Upper lobe of left lung (tissue), 6 donors: Measurements from ENCODE around the gene MYZAP. TPM values are rescaled to one million over a fixed set of nuclear protein-coding genes. Genes with fewer than 3 reads are reported as not detected.

ENCODE experiments used
- ATAC-seq, 2 donors: fragments of 200-7000 bp; cut with Tn5 transposase; one replicate each; pipeline ENCODE4 v1.9.1; 2022; ENCODE audit warnings: mild to moderate bottlenecking in 2 of 2, moderate library complexity in 2 of 2; ENCODE audit not compliant: low FRiP score in 2 of 2
- DNase-seq, 2 donors: peaks; one replicate each; pipeline ENCODE4 v3.0.0-alpha.2; 2019 to 2020
- H3K27ac ChIP-seq, 4 donors: fragments of 200-600 bp; sonication (generic); one replicate each; pipeline ENCODE4 v1.5.1; 2016 to 2019
- H3K27me3 ChIP-seq, 4 donors: fragments of 200-600 bp; sonication (generic); one replicate each; pipeline ENCODE4 v1.5.1; 2017 to 2019
- H3K36me3 ChIP-seq, 4 donors: fragments of 200-600 bp; sonication (generic); one replicate each; pipeline ENCODE4 v1.5.1; 2016 to 2019
- H3K4me1 ChIP-seq, 4 donors: fragments of 200-600 bp; sonication (generic); one replicate each; pipeline ENCODE4 v1.5.1; 2018 to 2019
- H3K4me3 ChIP-seq, 4 donors: fragments of 200-600 bp; sonication (generic); one replicate each; pipeline ENCODE4 v1.5.1; 2017 to 2019; ENCODE audit warnings: mild to moderate bottlenecking in 2 of 4, moderate library complexity in 1 of 4
- H3K9me3 ChIP-seq, 4 donors: fragments of 200-600 bp; sonication (generic); one replicate each; pipeline ENCODE4 v1.5.1; 2018 to 2019
- CTCF ChIP-seq, 6 experiments: fragments of 450-650 bp in 4 of 6; fragments of 200-600 bp in 2 of 6; sonication (generic) in 2 of 6; IDR thresholded peaks; one replicate each; pipeline ENCODE4 v1.5.1; 2016 to 2019; ENCODE audit warnings: antibody characterized with exemption in 6 of 6
- EP300 ChIP-seq, 4 donors: sonication (generic); formaldehyde crosslinking; IDR thresholded peaks; one replicate each; pipeline ENCODE4 v1.5.1; 2017; ENCODE audit warnings: antibody characterized with exemption in 4 of 4, control low read depth in 2 of 4
- POLR2A ChIP-seq, 4 donors: fragments of 450-650 bp; IDR thresholded peaks; one replicate each; pipeline ENCODE4 v1.5.1; 2016 to 2017; ENCODE audit warnings: antibody characterized with exemption in 4 of 4, mild to moderate bottlenecking in 2 of 4
- POLR2AphosphoS5 ChIP-seq, 2 donors: sonication (generic); formaldehyde crosslinking; IDR thresholded peaks; one replicate each; pipeline ENCODE4 v1.5.1; 2017; ENCODE audit warnings: antibody characterized with exemption in 2 of 2
- WGBS, 2 donors: methylation state at CpG; one replicate each; pipeline ENCODE4 v1.1.5; 2017 to 2018; 5-methylcytosine and 5-hydroxymethylcytosine counted together
- total RNA-seq, 6 donors: library from RNA; depleted of rRNA in 4 of 6; stranded (reverse); fragments of >200 nt in 4 of 6; gene quantifications; one replicate each; pipeline versions ENCODE4 v1.1.0 to v1.2.1, GENCODE V29; 2016 to 2021
- donor health status: DM: no; HTN: no; CAD: no; lungs with moderate emphysema.
- donor health status: DM: no; HTN: yes; CAD: no; lungs with severe emphysema.

MYZAP gene
- total RNA-seq, 6 donors from 2014 or later, result 22.0 to 54.3 (median 30.4) TPM

- H3K27me3 ChIP-seq, result peaks cover 0 to 8% (median under 1%) of the 10 kb centered on the region in 4 donors
- TF ChIP-seq EP300 (IDR thresholded peaks at IDR 0.05), result no peak
- no peak overlapping the region for H3K4me3 ChIP-seq
- H3K27ac ChIP-seq, result peak overlapping the region; percentile 31 to 91 (median 70)
- WGBS, 2 donors, result 69 to 71% methylated on average over 8 of the region's 8 CpGs
- no peaks in the 10 kb centered on the region for H3K9me3 ChIP-seq
- no peak for ATAC-seq
- peaks cover 24 to 49% (median 29%) of the 10 kb centered on the region in 4 donors for H3K4me1 ChIP-seq
- H3K36me3 ChIP-seq, result no peaks in the 10 kb centered on the region
- no peak for DNase-seq
Measured at GRCh38 chr15:57596301-57596855, 4.7 kb downstream of the MYZAP start.

- no peak overlapping the region for H3K4me3 ChIP-seq
- H3K27ac ChIP-seq, result peak overlapping the region; percentile 31 to 91 (median 70)
- peaks cover 22 to 47% (median 26%) of the 10 kb centered on the region in 4 donors for H3K4me1 ChIP-seq
- TF ChIP-seq POLR2AphosphoS5 (IDR thresholded peaks at IDR 0.05) (no peak), EP300 (IDR thresholded peaks at IDR 0.05) (no peak), POLR2A (IDR thresholded peaks at IDR 0.05) (no peak), CTCF (IDR thresholded peaks at IDR 0.05) (no peak)
- DNase-seq, result no peak
- no peaks in the 10 kb centered on the region for H3K36me3 ChIP-seq
- H3K27me3 ChIP-seq, result peaks cover 0 to 2% (median under 1%) of the 10 kb centered on the region in 4 donors
- no peak for ATAC-seq
- H3K9me3 ChIP-seq, result no peaks in the 10 kb centered on the region
- 43 to 66% methylated on average over 4 of the region's 4 CpGs for WGBS, 2 donors
Measured at GRCh38 chr15:57596978-57597377, 5.3 kb downstream of the MYZAP start.

- WGBS, 2 donors, result 56 to 93% methylated on average over 2 to 3 of the region's 3 CpGs
- no peaks in the 10 kb centered on the region for H3K36me3 ChIP-seq
- peak overlapping the region; percentile 31 to 91 (median 70) for H3K27ac ChIP-seq
- peaks cover 21 to 45% (median 25%) of the 10 kb centered on the region in 4 donors for H3K4me1 ChIP-seq
- DNase-seq (no peak), ATAC-seq (no peak)
- H3K4me3 ChIP-seq, result no peak overlapping the region
- H3K9me3 ChIP-seq, result no peaks in the 10 kb centered on the region
- TF ChIP-seq POLR2AphosphoS5 (IDR thresholded peaks at IDR 0.05) (peak in 1 of 2 donors; percentile 60), CTCF (IDR thresholded peaks at IDR 0.05) (no peak), EP300 (IDR thresholded peaks at IDR 0.05) (peak in 1 of 4 donors; percentile 8), POLR2A (IDR thresholded peaks at IDR 0.05) (no peak)
- H3K27me3 ChIP-seq, result no peaks in the 10 kb centered on the region
Measured at GRCh38 chr15:57597431-57597830, 5.7 kb downstream of the MYZAP start.

- 77 to 82% methylated on average over 5 of the region's 5 CpGs for WGBS, 2 donors
- ATAC-seq (no peak), DNase-seq (no peak)
- Histone ChIP-seq H3K4me3 (peak overlapping the region in 1 of 4 donors; percentile 7), H3K27me3 (no peaks in the 10 kb centered on the region), H3K4me1 (peaks cover 21 to 45% (median 25%) of the 10 kb centered on the region in 4 donors), H3K27ac (peak overlapping the region; percentile 55 to 91 (median 80)), H3K36me3 (no peaks in the 10 kb centered on the region), H3K9me3 (no peaks in the 10 kb centered on the region)
- TF ChIP-seq POLR2A (IDR thresholded peaks at IDR 0.05) (no peak), EP300 (IDR thresholded peaks at IDR 0.05) (no peak), POLR2AphosphoS5 (IDR thresholded peaks at IDR 0.05) (no peak), CTCF (IDR thresholded peaks at IDR 0.05) (no peak)
Measured at GRCh38 chr15:57598346-57598745, 6.6 kb downstream of the MYZAP start.

- Histone ChIP-seq H3K4me3 (no peak overlapping the region), H3K9me3 (no peaks in the 10 kb centered on the region), H3K27me3 (no peaks in the 10 kb centered on the region), H3K4me1 (peaks cover 21 to 44% (median 28%) of the 10 kb centered on the region in 4 donors), H3K27ac (peak overlapping the region in 3 of 4 donors; percentile 63 to 91 (median 84)), H3K36me3 (peaks cover 0 to 4% (median under 1%) of the 10 kb centered on the region in 4 donors)
- ATAC-seq, result no peak
- 80 to 82% methylated on average over 10 of the region's 10 CpGs for WGBS, 2 donors
- DNase-seq, result no peak
- TF ChIP-seq POLR2A (IDR thresholded peaks at IDR 0.05) (no peak), EP300 (IDR thresholded peaks at IDR 0.05) (no peak), CTCF (IDR thresholded peaks at IDR 0.05) (no peak), POLR2AphosphoS5 (IDR thresholded peaks at IDR 0.05) (no peak)
Measured at GRCh38 chr15:57599296-57599810, 7.6 kb downstream of the MYZAP start.
